ENCODE results near the gene MAPK8.

MAPK8 gene

GRCh38 chr10:48287417-48288391 lies 18.8 kb upstream of the MAPK8 start:
- no peak for TF ChIP-seq CTCF (IDR thresholded peaks at IDR 0.05; ENCODE audit: low read depth, low read length, missing control alignments)
- in situ Hi-C loops (cut with HindIII; ENCODE audit: low pct_ligation_motif_present, low sequenced_read_pairs), result no loop called here
- H3K4me3 ChIP-seq (ENCODE audit: low read depth, low read length), result no peak overlapping the region
- H3K27me3 ChIP-seq (replicated peaks), result no peaks in the 10 kb centered on the region
- DNase-seq, result no peak
- no peak overlapping the region for H3K27ac ChIP-seq
- no peaks in the 10 kb centered on the region for H3K36me3 ChIP-seq (replicated peaks)

GRCh38 chr10:48288661-48289060 lies 17.8 kb upstream of the MAPK8 start:
- in situ Hi-C loops (cut with HindIII; ENCODE audit: low pct_ligation_motif_present, low sequenced_read_pairs), result no loop called here

GRCh38 chr10:48289501-48290238 lies 16.8 kb upstream of the MAPK8 start:
- no peaks in the 10 kb centered on the region for H3K27me3 ChIP-seq (replicated peaks)
- peak; percentile 43 for DNase-seq
- TF ChIP-seq CTCF (IDR thresholded peaks at IDR 0.05; ENCODE audit: low read depth, low read length, missing control alignments), result peak; percentile 87
- H3K4me3 ChIP-seq (ENCODE audit: low read depth, low read length), result no peak overlapping the region
- in situ Hi-C loops (cut with HindIII; ENCODE audit: low pct_ligation_motif_present, low sequenced_read_pairs), result no loop called here
- no peak overlapping the region for H3K27ac ChIP-seq
- H3K36me3 ChIP-seq (replicated peaks), result no peaks in the 10 kb centered on the region

More at GRCh38 chr10:48288661-48289060, 17.8 kb upstream of the MAPK8 start:
- Histone ChIP-seq H3K36me3 (replicated peaks) (no peaks in the 10 kb centered on the region), H3K27me3 (replicated peaks) (no peaks in the 10 kb centered on the region), H3K4me3 (ENCODE audit: low read depth, low read length) (no peak overlapping the region), H3K27ac (no peak overlapping the region)
- no peak for DNase-seq
- TF ChIP-seq CTCF (IDR thresholded peaks at IDR 0.05; ENCODE audit: low read depth, low read length, missing control alignments), result no peak

- DNase-seq, result no peak
- H3K36me3 ChIP-seq (replicated peaks), result no peaks in the 10 kb centered on the region
- TF ChIP-seq CTCF (IDR thresholded peaks at IDR 0.05; ENCODE audit: low read depth, low read length, missing control alignments), result no peak
- in situ Hi-C loops (cut with HindIII; ENCODE audit: low pct_ligation_motif_present, low sequenced_read_pairs), result no loop called here
- H3K27ac ChIP-seq, result no peak overlapping the region
- H3K27me3 ChIP-seq (replicated peaks), result no peaks in the 10 kb centered on the region
- no peak overlapping the region for H3K4me3 ChIP-seq (ENCODE audit: low read depth, low read length)
Measured at GRCh38 chr10:48290286-48290685, 16.2 kb upstream of the MAPK8 start.

- no peak for DNase-seq
- no peak for TF ChIP-seq CTCF (IDR thresholded peaks at IDR 0.05; ENCODE audit: low read depth, low read length, missing control alignments)
- in situ Hi-C loops (cut with HindIII; ENCODE audit: low pct_ligation_motif_present, low sequenced_read_pairs), result no loop called here
- H3K27me3 ChIP-seq (replicated peaks), result no peaks in the 10 kb centered on the region
- no peak overlapping the region for H3K27ac ChIP-seq
- no peak overlapping the region for H3K4me3 ChIP-seq (ENCODE audit: low read depth, low read length)
- H3K36me3 ChIP-seq (replicated peaks), result no peaks in the 10 kb centered on the region
Measured at GRCh38 chr10:48291190-48291589, 15.3 kb upstream of the MAPK8 start.
